Right ventricle myocardium inferior (tissue), 1 donor: ENCODE data around the gene STPG3. TPM values are rescaled to one million over a fixed set of nuclear protein-coding genes. Genes with fewer than 3 reads are reported as not detected.

Experiments used
- ATAC-seq: fragments of 200-7000 bp; cut with Tn5 transposase; one replicate; pipeline ENCODE4 v1.9.1; 2020; ENCODE audit warnings: mild to moderate bottlenecking, moderate library complexity
- DNase-seq: peaks from one replicate; pipeline ENCODE4 v3.0.0; 2021; ENCODE audit errors: missing footprints
- intact Hi-C: fragments of 100-400 bp; cut with DNase I; formaldehyde crosslinking; loops from one replicate; pipeline ENCODE4 v1.11.0; 2022
- total RNA-seq: library from RNA; stranded (reverse); fragmentation: NEBNext Ultra II Directional; extraction: Animal tissue kit (Norgen Biotek cat#: 25700); gene quantifications from one replicate; pipeline ENCODE4 v1.2.1, GENCODE V29; 2021
- donor health status: DM: no; HTN: yes; CAD: no; lungs with severe emphysema.

The STPG3 gene
- total RNA-seq, 1 donor from 2014 or later = 1.4 TPM

DNA sequence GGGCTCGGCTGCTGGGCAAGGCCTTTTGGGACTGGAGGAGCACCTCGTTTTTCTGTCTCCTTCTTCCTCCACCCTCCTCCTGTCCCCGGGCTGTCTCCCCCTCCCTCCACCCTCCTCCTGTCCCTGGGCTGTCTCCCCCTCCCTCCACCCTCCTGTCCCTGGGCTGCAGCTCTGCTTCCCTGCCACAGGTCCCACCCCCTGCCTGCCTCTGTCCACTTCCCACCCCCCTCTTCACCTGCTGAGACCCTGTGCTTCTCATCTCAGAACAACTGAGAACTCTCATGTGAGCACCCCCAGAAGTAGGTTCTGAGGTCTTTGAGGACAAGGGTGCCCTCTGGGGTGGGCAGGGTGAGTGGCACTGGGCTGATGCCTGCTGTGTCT is 20.6 kb downstream of the STPG3 start:
- ATAC-seq = no peak
- intact Hi-C loops = no loop called here
- no peak for DNase-seq

DNA sequence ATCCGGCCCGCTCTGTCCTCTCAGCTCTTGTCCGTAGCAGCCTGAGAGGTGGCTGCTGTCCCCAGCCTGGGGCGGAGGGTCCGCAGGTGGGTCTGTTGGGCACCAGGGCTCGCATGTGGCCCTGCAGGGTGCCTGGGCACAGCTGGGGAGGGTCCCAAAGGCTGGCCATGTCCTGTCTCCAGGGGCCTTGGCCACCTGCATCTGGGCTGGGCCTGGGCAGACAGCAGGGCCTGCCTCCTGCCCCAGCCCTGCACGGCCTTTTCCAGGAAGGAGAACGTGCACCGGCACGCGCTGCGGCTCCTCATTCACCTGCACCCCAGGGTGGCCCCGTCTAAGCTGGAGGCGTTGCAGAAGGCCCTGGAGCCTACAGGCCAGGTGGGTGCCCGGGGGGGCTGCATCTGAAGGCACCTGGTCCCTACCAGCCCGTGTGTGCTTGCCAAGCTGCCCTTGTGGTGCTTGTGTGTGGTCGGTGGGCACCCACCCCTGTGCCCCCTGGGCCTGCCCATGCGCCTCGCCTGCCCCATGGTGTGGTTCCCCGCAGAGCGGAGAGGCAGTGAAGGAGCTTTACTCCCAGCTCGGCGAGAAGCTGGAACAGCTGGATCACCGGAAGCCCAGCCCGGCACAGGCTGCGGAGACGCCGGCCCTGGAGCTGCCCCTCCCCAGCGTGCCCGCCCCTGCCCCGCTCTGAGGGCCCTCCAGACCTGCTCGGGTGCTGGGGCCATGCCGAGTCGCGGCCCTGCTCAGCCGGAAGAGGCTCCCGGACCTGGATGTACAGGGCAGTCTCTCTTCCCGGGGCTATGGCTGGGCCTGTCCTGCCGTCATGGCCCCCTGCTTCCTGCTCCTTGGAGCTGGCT is 21.4 kb downstream of the STPG3 start:
- no peak for DNase-seq
- ATAC-seq = no peak
- intact Hi-C loops = no loop called here

GRCh38 chr9:137273095-137273490 is 22.0 kb downstream of the STPG3 start:
- intact Hi-C loops = no loop called here
- DNase-seq (no peak), ATAC-seq (no peak)

- no peak for DNase-seq
- no peak for ATAC-seq
- intact Hi-C loops = no loop called here
Measured at GRCh38 chr9:137273611-137274320, 22.7 kb downstream of the STPG3 start.

- no peak for DNase-seq
- ATAC-seq = no peak
- intact Hi-C loops = no loop called here
Measured at GRCh38 chr9:137275203-137275587, 24.1 kb downstream of the STPG3 start.

GRCh38 chr9:137275588-137276472 is 24.7 kb downstream of the STPG3 start:
- intact Hi-C loops = loop anchor here (2.0 kb wide), 1 partner anchor 35 kb away; the partner anchor contains the start of gene TUBB4B
- DNase-seq (no peak), ATAC-seq (no peak)

- intact Hi-C loops = loop anchor here (2.0 kb wide), 1 partner anchor 36 kb away; the partner anchor contains the start of gene TUBB4B
- peak; percentile 90 for DNase-seq
- peak; percentile 74 for ATAC-seq
Measured at GRCh38 chr9:137276473-137277328, 25.6 kb downstream of the STPG3 start.

DNA sequence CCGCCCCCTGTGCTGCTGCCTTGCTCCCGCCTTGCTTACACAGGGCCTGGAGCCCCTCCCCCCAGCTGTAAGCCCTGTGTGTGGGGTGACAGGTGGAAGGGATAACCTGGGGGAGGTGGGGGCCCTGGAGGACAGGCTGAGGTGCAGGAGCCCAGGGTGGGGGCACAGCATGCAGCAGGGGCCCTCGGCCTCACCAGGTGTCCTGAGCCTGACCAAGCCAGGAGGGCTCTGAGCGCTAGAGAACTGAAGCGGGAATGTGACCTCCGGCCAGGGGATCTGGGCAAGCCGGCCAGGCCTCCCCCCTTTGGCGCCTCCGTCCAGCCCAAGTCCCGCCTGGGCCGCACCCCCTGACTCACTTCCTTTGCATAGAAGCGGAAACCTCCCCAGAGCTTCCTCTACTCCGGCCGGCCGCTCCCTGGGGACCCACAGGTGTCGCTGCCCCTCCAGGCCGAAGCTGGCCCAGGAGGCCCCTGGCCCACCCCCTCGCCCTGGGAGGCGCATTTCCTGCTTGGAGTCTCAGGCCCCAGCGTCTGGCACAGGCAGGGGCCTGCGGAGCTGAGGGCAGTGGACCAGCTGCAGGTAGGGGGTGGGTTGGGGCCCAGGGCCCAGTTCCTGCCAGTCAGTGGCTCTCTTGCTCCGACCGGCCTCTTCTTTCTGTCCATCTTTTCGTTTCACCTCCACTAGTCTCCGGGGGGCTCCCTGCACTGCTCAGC is 26.4 kb downstream of the STPG3 start, which contains the start of gene TOR4A:
Gene TOR4A (plus strand): TSS at position 398 of the 713 bp plus-strand sequence. CDS start 964 bp downstream, outside the sequence.
- intact Hi-C loops = loop anchor here (2.0 kb wide), 1 partner anchor 37 kb away; the partner anchor contains the start of gene TUBB4B
- DNase-seq = peak; percentile 94
- ATAC-seq = peak; percentile 66

DNA sequence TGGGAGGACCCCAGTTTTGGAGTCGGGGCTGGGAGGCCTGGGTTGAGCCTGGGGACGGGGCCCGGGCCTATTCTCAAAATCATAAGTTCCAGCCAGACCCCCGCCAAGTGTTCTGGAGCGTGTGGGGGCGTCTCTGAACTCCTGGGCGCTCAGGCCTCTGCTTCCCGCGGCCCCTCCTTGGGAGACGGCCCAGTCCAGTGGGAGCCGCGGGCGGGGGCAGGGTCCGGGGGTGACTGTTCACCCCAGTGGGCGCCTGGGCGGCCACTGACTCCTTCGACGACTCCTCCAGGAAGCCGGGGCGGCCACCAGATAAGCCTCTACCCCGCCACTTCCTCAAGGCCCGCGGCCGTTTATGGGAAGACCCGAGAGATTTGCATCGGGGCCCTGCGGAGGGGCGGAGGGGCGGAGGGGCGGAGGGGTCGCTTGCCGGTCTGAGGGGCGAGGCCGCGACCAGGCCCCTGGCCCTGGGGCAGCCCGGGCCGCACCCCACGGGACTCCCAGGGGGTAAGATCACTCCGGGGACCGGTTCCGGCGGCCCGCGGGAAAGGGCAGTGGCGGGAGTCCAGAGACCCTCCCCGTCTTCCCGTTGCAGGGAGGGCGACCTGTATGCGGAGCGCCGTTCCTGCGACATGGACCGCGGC is 27.1 kb downstream of the STPG3 start:
- intact Hi-C loops = no loop called here
- ATAC-seq = peak; percentile 6

DNA sequence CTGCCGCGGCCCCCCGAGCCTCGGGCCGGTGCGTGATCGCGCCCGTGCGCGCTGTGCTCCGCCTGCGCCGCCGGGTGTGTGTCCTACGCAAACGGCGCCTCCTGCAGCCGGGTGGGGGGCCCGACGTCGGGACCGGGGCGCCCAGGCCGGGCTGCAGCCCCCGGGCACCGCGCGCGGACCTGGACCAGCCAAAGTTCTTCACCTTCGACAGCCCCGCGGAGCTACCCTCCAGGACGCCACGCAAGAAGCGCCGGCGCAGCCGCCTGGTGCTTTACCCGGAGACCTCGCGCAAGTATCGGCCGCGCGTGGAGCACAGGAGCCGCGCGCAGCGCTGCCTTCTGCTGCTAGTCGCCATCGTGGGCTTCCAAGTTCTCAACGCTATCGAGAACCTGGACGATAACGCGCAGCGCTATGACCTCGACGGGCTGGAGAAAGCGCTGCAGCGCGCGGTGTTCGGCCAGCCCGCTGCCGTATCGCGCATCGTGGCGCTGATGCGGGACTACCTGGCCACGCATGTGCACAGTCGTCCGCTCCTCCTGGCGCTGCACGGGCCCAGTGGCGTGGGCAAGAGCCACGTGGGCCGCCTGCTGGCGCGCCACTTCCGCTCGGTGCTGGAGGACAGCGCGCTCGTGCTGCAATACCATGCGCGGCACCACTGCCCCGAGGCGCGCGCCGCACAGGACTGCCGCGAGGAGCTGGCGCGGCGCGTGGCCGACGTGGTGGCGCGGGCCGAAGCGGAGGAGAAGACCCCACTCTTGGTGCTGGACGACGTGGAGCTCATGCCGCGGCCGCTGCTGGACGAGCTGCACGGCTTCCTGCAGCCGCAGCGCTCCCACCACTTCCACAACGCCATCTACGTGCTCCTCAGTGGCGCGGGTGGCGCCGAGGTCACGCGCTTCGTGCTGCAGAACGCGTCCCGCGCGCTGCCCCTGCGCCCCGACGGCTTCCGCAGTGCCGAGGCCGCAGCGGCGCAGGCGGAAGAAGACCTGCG is 27.9 kb downstream of the STPG3 start:
- DNase-seq (no peak), ATAC-seq (no peak)
- intact Hi-C loops = no loop called here

More for the DNA sequence above, 27.1 kb downstream of the STPG3 start:
- DNase-seq = peak; percentile 84

GRCh38 chr9:137279741-137280473 is 28.8 kb downstream of the STPG3 start:
- DNase-seq (no peak), ATAC-seq (no peak)
- intact Hi-C loops = no loop called here

GRCh38 chr9:137280474-137281344 is 29.6 kb downstream of the STPG3 start:
- intact Hi-C loops = no loop called here
- ATAC-seq = peak; percentile 14
- no peak for DNase-seq

- ATAC-seq (no peak), DNase-seq (no peak)
- intact Hi-C loops = no loop called here
Measured at GRCh38 chr9:137281345-137282116, 30.4 kb downstream of the STPG3 start.
